NCI-H446 treated with DMSO at 0.1 percent for 48 hours (cell line): ENCODE measurements around the gene WDR62.
"Not testable (repeated sequence)": the region's sequence is repeated elsewhere in the genome, so short reads cannot be mapped to it uniquely, and the experiment has no call there.

Experiments used
- DNase-seq: peaks from one replicate; lab custom pipeline; 2025; lab: John Stamatoyannopoulos, UW

The WDR62 gene

GRCh38 chr19:36111200-36111539 is 56.5 kb downstream of the WDR62 start:
- no peak for DNase-seq

GRCh38 chr19:36112678-36113077 is 58.0 kb downstream of the WDR62 start:
- no peak for DNase-seq

GRCh38 chr19:36113425-36113824 is 58.7 kb downstream of the WDR62 start:
- DNase-seq = no peak

GRCh38 chr19:36113894-36114720 is 59.4 kb downstream of the WDR62 start:
- no peak for DNase-seq

GRCh38 chr19:36114721-36115452 is 60.2 kb downstream of the WDR62 start, which contains the start of gene POLR2I:
Gene POLR2I (minus strand): TSS chr19:36114875. CDS start chr19:36114856, 19 bp downstream.
- DNase-seq = peak; percentile 99

GRCh38 chr19:36115453-36116343 is 61.0 kb downstream of the WDR62 start, which contains the start of gene TBCB:
Gene TBCB (plus strand): TSS chr19:36115468. CDS start chr19:36115561, 93 bp downstream.
- DNase-seq = peak; percentile 49

GRCh38 chr19:36116344-36116637 is 61.6 kb downstream of the WDR62 start:
- DNase-seq = no peak

GRCh38 chr19:36120092-36120983 is 65.6 kb downstream of the WDR62 start:
- no peak for DNase-seq

GRCh38 chr19:36120984-36121358 is 66.3 kb downstream of the WDR62 start:
- no peak for DNase-seq

- DNase-seq = no peak
Measured at GRCh38 chr19:36121486-36122124, 66.9 kb downstream of the WDR62 start.

GRCh38 chr19:36125557-36125956 is 70.9 kb downstream of the WDR62 start:
- DNase-seq = no peak

GRCh38 chr19:36128392-36128736 is 73.7 kb downstream of the WDR62 start:
- DNase-seq = no peak

GRCh38 chr19:36131221-36131620 is 76.5 kb downstream of the WDR62 start:
- DNase-seq = not testable (repeated sequence)

GRCh38 chr19:36134867-36135266 is 80.2 kb downstream of the WDR62 start:
- DNase-seq = not testable (repeated sequence)

GRCh38 chr19:36136964-36137686 is 82.4 kb downstream of the WDR62 start:
- peak; percentile 19 for DNase-seq

GRCh38 chr19:36139120-36139472 is 84.4 kb downstream of the WDR62 start:
- DNase-seq = no peak

- DNase-seq = peak; percentile 93
Measured at GRCh38 chr19:36139473-36140303, 85.0 kb downstream of the WDR62 start, which contains the start of gene CAPNS1. Gene CAPNS1 (plus strand): TSS chr19:36140066. CDS start chr19:36141012, 946 bp downstream.

- peak; percentile 33 for DNase-seq
Measured at GRCh38 chr19:36140304-36141038, 85.8 kb downstream of the WDR62 start.
